H1 (cell line): ENCODE data around the gene GULP1. TPM values are rescaled to one million over a fixed set of nuclear protein-coding genes. Genes with fewer than 3 reads are reported as not detected.

ENCODE experiments used
- CTCF ChIA-PET: fragments of 300-600 bp; sonication (Branson Sonifier 250); formaldehyde crosslinking; loops from one replicate; lab custom pipeline; 2021; ENCODE audit not compliant: partially characterized antibody; lab: Charles Lee
- POLR2A ChIA-PET: fragments of 300-600 bp; sonication (Branson Sonifier 250); formaldehyde crosslinking; loops from one replicate; lab custom pipeline; 2021; ENCODE audit warnings: inconsistent platforms; ENCODE audit not compliant: partially characterized antibody; lab: Charles Lee
- DNase-seq, 2 experiments: peaks; one replicate each; pipeline versions ENCODE4 v3.0.0 to v3.0.0-alpha.2; 2010 to 2022; ENCODE audit warnings: low spot score in 2 of 2, low read depth in 1 of 2, mixed read lengths in 1 of 2
- FAIRE-seq: peaks from 2 replicates; lab custom pipeline; 2011; peaks lifted over from hg19 to GRCh38; lab: Jason Lieb, UNC
- H2AFZ ChIP-seq: 2 replicates; pipeline ENCODE4 v1.8.1; 2012; ENCODE audit warnings: low read length, inconsistent platforms
- H2AK5ac ChIP-seq: 2 replicates; pipeline ENCODE4 v1.6.1; 2013; ENCODE audit warnings: low read depth, low read length
- H2BK120ac ChIP-seq: replicated peaks from 2 replicates; pipeline ENCODE3; 2013; ENCODE audit warnings: low read depth, low read length, inconsistent platforms
- H2BK12ac ChIP-seq: 2 replicates; pipeline ENCODE4 v1.6.1; 2013; ENCODE audit warnings: low read depth, low read length
- H2BK15ac ChIP-seq: 2 replicates; pipeline ENCODE4 v1.6.1; 2013; ENCODE audit warnings: low read length
- H2BK20ac ChIP-seq: 2 replicates; pipeline ENCODE4 v1.6.1; 2013; ENCODE audit warnings: low read length
- H2BK5ac ChIP-seq: 2 replicates; pipeline ENCODE4 v1.6.1; 2013; ENCODE audit warnings: low read depth, low read length
- H3K14ac ChIP-seq: 2 replicates; pipeline ENCODE4 v1.6.1; 2013; ENCODE audit warnings: inconsistent platforms; ENCODE audit not compliant: insufficient read length
- H3K18ac ChIP-seq: 2 replicates; pipeline ENCODE4 v1.6.1; 2013; ENCODE audit warnings: low read length; ENCODE audit errors: extremely low read depth
- H3K23ac ChIP-seq: 2 replicates; pipeline ENCODE4 v1.6.1; 2013; ENCODE audit warnings: inconsistent platforms; ENCODE audit not compliant: insufficient read length
- H3K23me2 ChIP-seq: 2 replicates; pipeline ENCODE4 v1.6.1; 2013; ENCODE audit warnings: low read depth, low read length
- H3K27ac ChIP-seq: 2 replicates; pipeline ENCODE4 v1.6.1; 2011; ENCODE audit warnings: low read depth, low read length, inconsistent platforms
- H3K27me3 ChIP-seq, 4 experiments: replicated peaks in 1 of 4; 1 replicate in 1 of 4; 2 replicates in 3 of 4; pipeline versions ENCODE4 v1.6.1 to v1.8.1; 2011 to 2013; ENCODE audit warnings: low read length in 3 of 4, mild to moderate bottlenecking in 3 of 4, inconsistent platforms in 2 of 4, mixed read lengths in 2 of 4, moderate library complexity in 1 of 4; ENCODE audit not compliant: control insufficient read depth in 3 of 4, insufficient read depth in 3 of 4; ENCODE audit errors: extremely low read depth in 1 of 4
- H3K36me3 ChIP-seq, 4 experiments: 2 replicates each; pipeline versions ENCODE4 v1.6.1 to v1.8.1; 2011 to 2013; ENCODE audit warnings: mild to moderate bottlenecking in 4 of 4, low read length in 3 of 4, moderate library complexity in 2 of 4, control low read depth in 1 of 4, inconsistent platforms in 1 of 4; ENCODE audit not compliant: insufficient read depth in 4 of 4, control insufficient read depth in 2 of 4
- H3K4ac ChIP-seq: replicated peaks from 2 replicates; pipeline ENCODE3; 2013; ENCODE audit warnings: low read length, low read depth, mixed read lengths, inconsistent platforms; ENCODE audit not compliant: insufficient read length
- H3K4me1 ChIP-seq, 4 experiments: replicated peaks in 1 of 4; 1 replicate in 1 of 4; 2 replicates in 3 of 4; pipeline versions ENCODE4 v1.6.1 to v1.8.1; 2011 to 2013; ENCODE audit warnings: low read length in 3 of 4, inconsistent platforms in 2 of 4, mixed read lengths in 1 of 4; ENCODE audit not compliant: insufficient read depth in 4 of 4, control insufficient read depth in 3 of 4
- H3K4me2 ChIP-seq, 2 experiments: 2 replicates each; pipeline versions ENCODE4 v1.6.1 to v1.8.1; 2011 to 2013; ENCODE audit warnings: low read depth in 2 of 2, low read length in 2 of 2, control low read depth in 1 of 2, inconsistent platforms in 1 of 2, mild to moderate bottlenecking in 1 of 2; ENCODE audit not compliant: insufficient read depth in 1 of 2
- H3K4me3 ChIP-seq, 4 experiments: fragments of 200-600, 300-600 bp in 1 of 4; sonication (generic), shearing (Covaris generic), sonication (Bioruptor Twin) in 1 of 4; 2 replicates each; pipeline versions ENCODE4 v1.5.1 to v1.8.1; 2011 to 2016; ENCODE audit warnings: low read length in 4 of 4, low read depth in 3 of 4, control low read depth in 2 of 4, inconsistent platforms in 2 of 4, mild to moderate bottlenecking in 2 of 4, mixed read lengths in 1 of 4, moderate library complexity in 1 of 4; ENCODE audit not compliant: insufficient read depth in 2 of 4; ENCODE audit errors: extremely low read depth in 1 of 4
- H3K56ac ChIP-seq: replicated peaks from 2 replicates; pipeline ENCODE3; 2013; ENCODE audit warnings: low read depth, mild to moderate bottlenecking, mixed read lengths, low read length, inconsistent platforms; ENCODE audit not compliant: insufficient read length
- H3K79me1 ChIP-seq: 2 replicates; pipeline ENCODE4 v1.6.1; 2013; ENCODE audit warnings: low read depth, low read length, control low read depth
- H3K79me2 ChIP-seq, 2 experiments: 2 replicates each; pipeline versions ENCODE4 v1.6.1 to v1.8.1; 2012 to 2013; ENCODE audit warnings: low read length in 2 of 2, mild to moderate bottlenecking in 2 of 2, inconsistent platforms in 1 of 2; ENCODE audit not compliant: insufficient read depth in 2 of 2, control insufficient read depth in 1 of 2
- H3K9ac ChIP-seq, 4 experiments: replicated peaks in 1 of 4; 1 replicate in 1 of 4; 2 replicates in 3 of 4; pipeline versions ENCODE4 v1.6.1 to v1.8.1; 2011 to 2013; ENCODE audit warnings: low read depth in 3 of 4, low read length in 3 of 4, control low read depth in 2 of 4, mild to moderate bottlenecking in 2 of 4, moderate library complexity in 2 of 4, inconsistent platforms in 1 of 4; ENCODE audit errors: extremely low read depth in 1 of 4
- H3K9me3 ChIP-seq, 2 experiments: 2 replicates each; pipeline versions ENCODE4 v1.6.1 to v1.8.1; 2012 to 2013; ENCODE audit warnings: mild to moderate bottlenecking in 2 of 2, moderate library complexity in 2 of 2, control low read depth in 1 of 2, inconsistent platforms in 1 of 2, low read depth in 1 of 2, low read length in 1 of 2, mixed read lengths in 1 of 2; ENCODE audit not compliant: insufficient read depth in 2 of 2
- H4K20me1 ChIP-seq, 2 experiments: replicated peaks in 1 of 2; 2 replicates each; pipeline versions ENCODE3 to v1.8.1; 2011 to 2013; ENCODE audit warnings: inconsistent platforms in 2 of 2, low read length in 2 of 2, mild to moderate bottlenecking in 1 of 2; ENCODE audit not compliant: insufficient read depth in 2 of 2, control insufficient read depth in 1 of 2
- H4K5ac ChIP-seq: 2 replicates; pipeline ENCODE4 v1.6.1; 2013; ENCODE audit warnings: low read length, low read depth, mixed read lengths, inconsistent platforms; ENCODE audit not compliant: insufficient read length
- H4K8ac ChIP-seq: 2 replicates; pipeline ENCODE4 v1.8.0; 2013; ENCODE audit warnings: mild to moderate bottlenecking, moderate library complexity, low read length, inconsistent platforms; ENCODE audit not compliant: insufficient read depth; ENCODE audit errors: extremely low read depth
- H4K91ac ChIP-seq: replicated peaks from 2 replicates; pipeline ENCODE3; 2013; ENCODE audit warnings: low read length, mixed read lengths, inconsistent platforms; ENCODE audit not compliant: insufficient read length
- ATF3 ChIP-seq: IDR thresholded peaks from 2 replicates; pipeline ENCODE4 v1.6.1; 2011; ENCODE audit warnings: low read depth, mild to moderate bottlenecking, low read length; ENCODE audit not compliant: insufficient read depth
- BCL11A ChIP-seq, 2 experiments: IDR thresholded peaks; one replicate each; pipeline ENCODE4 v1.6.1; 2011; ENCODE audit warnings: low read depth in 2 of 2, low read length in 2 of 2, mild to moderate bottlenecking in 2 of 2
- CBX8 ChIP-seq: fragments of 300-800, 300-1000 bp; sonication (generic); IDR thresholded peaks from 2 replicates; pipeline ENCODE4 v1.7.1; 2016; ENCODE audit warnings: low read depth, low read length, borderline replicate concordance
- CHD1 ChIP-seq: IDR thresholded peaks from 2 replicates; pipeline ENCODE4 v1.6.1; 2012; ENCODE audit warnings: low read depth, low read length, improper control_type of control experiment
- E2F6 ChIP-seq: IDR thresholded peaks from 2 replicates; pipeline ENCODE4 v1.6.1; 2012; ENCODE audit warnings: inconsistent platforms
- EZH2 ChIP-seq: fragments of 200-600 bp; sonication (generic); IDR thresholded peaks from 2 replicates; pipeline ENCODE4 v1.7.1; 2012; ENCODE audit warnings: low read depth, mild to moderate bottlenecking, moderate library complexity, low read length, inconsistent platforms; ENCODE audit not compliant: severe bottlenecking
- KDM1A ChIP-seq: fragments of 200-600, 300-600 bp; sonication (generic); IDR thresholded peaks from 2 replicates; pipeline ENCODE4 v1.7.1; 2016; ENCODE audit warnings: mild to moderate bottlenecking, low read length, borderline replicate concordance
- TBP ChIP-seq: IDR thresholded peaks from 2 replicates; pipeline ENCODE4 v1.6.1; 2011; ENCODE audit warnings: low read depth, low read length, improper control_type of control experiment
- TEAD4 ChIP-seq: IDR thresholded peaks from 2 replicates; pipeline ENCODE4 v1.6.1; 2012; ENCODE audit warnings: low read depth, low read length, inconsistent platforms, mixed read lengths
- polyA plus RNA-seq, 7 experiments: library from polyadenylated mRNA; depleted of rRNA in 3 of 7; stranded (reverse) in 5 of 7; unstranded in 2 of 7; fragments of >200 nt in 5 of 7; fragments of 200-250 nt in 2 of 7; gene quantifications; 1 replicate in 5 of 7; 2 replicates in 1 of 7; 4 replicates in 1 of 7; pipeline versions ENCODE4 v1.2.1 to v1.2.3, GENCODE V29; 2011 to 2013; ENCODE audit warnings: missing spikeins in 2 of 7, mixed read lengths in 2 of 7
- total RNA-seq: library from RNA; stranded (reverse); fragmentation: NEBNext Ultra II Directional; extraction: Animal tissue kit (Norgen Biotek cat#: 25700); gene quantifications from 2 replicates; pipeline ENCODE4 v1.2.1, GENCODE V29; 2021

Gene GULP1
- total and polyA plus RNA-seq, 2 of the 8 experiments (the other 6 are each of a cell fraction or from before 2014, with no cell fraction given), result 69.7 to 139 TPM

GRCh38 chr2:188282907-188283306 is 8.8 kb upstream of the GULP1 start:
- FAIRE-seq (peak; percentile 24), DNase-seq (no peak)
- no peak overlapping the region for H3K9ac ChIP-seq
- no peaks in the 10 kb centered on the region for H3K79me1 ChIP-seq
- no peak overlapping the region for H2BK5ac ChIP-seq
- no peak overlapping the region for H3K4ac ChIP-seq
- no peaks in the 10 kb centered on the region for H3K36me3 ChIP-seq
- no peak overlapping the region for H3K56ac ChIP-seq
- TF ChIP-seq CHD1 (no peak), EZH2 (no peak), E2F6 (no peak), CBX8 (no peak), ATF3 (no peak), TBP (no peak), BCL11A (IDR thresholded peaks at IDR 0.05; ENCODE audit: low read depth in 2 of 2, low read length in 2 of 2) (no peak), KDM1A (no peak), TEAD4 (no peak)
- no peak overlapping the region for H4K5ac ChIP-seq
- no peak overlapping the region for H3K18ac ChIP-seq
- ChIA-PET CTCF (no interaction called here), POLR2A (interaction anchor here (2.8 kb wide), 1 partner anchor 9 kb away, joined by 19 read pairs; the partner anchor contains the start of gene GULP1)
- H2AK5ac ChIP-seq, result no peak overlapping the region
- no peak overlapping the region for H4K8ac ChIP-seq
- H3K27me3 ChIP-seq, result no peaks in the 10 kb centered on the region
- no peak overlapping the region for H3K23ac ChIP-seq
- H4K91ac ChIP-seq, result no peak overlapping the region
- H3K14ac ChIP-seq, result no peak overlapping the region
- peaks cover 0 to 10% (median 4%) of the 10 kb centered on the region in 4 experiments; a peak in 3 of 7 replicates for H3K4me1 ChIP-seq
- H3K4me2 ChIP-seq, result no peak overlapping the region
- no peak overlapping the region for H2BK120ac ChIP-seq
- H4K20me1 ChIP-seq, result no peaks in the 10 kb centered on the region
- no peaks in the 10 kb centered on the region; the same call in 1 of the 2 replicates for H3K23me2 ChIP-seq
- 0 out of 4 replicates have a peak, but pooled peaks cover 0 to 2% of the 10 kb centered on the region in 2 experiments for H3K9me3 ChIP-seq
- no peaks in the 10 kb centered on the region for H3K79me2 ChIP-seq
- no peak overlapping the region for H2BK12ac ChIP-seq
- no peak overlapping the region for H3K27ac ChIP-seq
- no peak overlapping the region for H2AFZ ChIP-seq
- H2BK15ac ChIP-seq, result no peak overlapping the region
- H2BK20ac ChIP-seq, result no peak overlapping the region
- H3K4me3 ChIP-seq, result no peak overlapping the region
